ENCODE results near the gene ANKRD33. TPM values are rescaled to one million over a fixed set of nuclear protein-coding genes. Genes with fewer than 3 reads are reported as not detected.

Gene ANKRD33
- total RNA-seq, 2 experiments from 2014 or later: not detected

- no peaks in the 10 kb centered on the region for H3K36me3 ChIP-seq (ENCODE audit: insufficient read depth, low read length)
- no peak overlapping the region for H3K4me2 ChIP-seq (ENCODE audit: low read length)
- ChIA-PET POLR2A (no interaction called here), CTCF (ENCODE audit: unreplicated experiment) (no interaction called here)
- intact Hi-C loops (cut with micrococcal nuclease; ENCODE audit: unreplicated experiment): no loop called here
- no peaks in the 10 kb centered on the region for H3K79me2 ChIP-seq (ENCODE audit: insufficient read depth, low read depth, low read length)
- no peak overlapping the region for H3K4me3 ChIP-seq (ENCODE audit: low read depth, low read length, poor library complexity, severe bottlenecking)
- no peaks in the 10 kb centered on the region for H4K20me1 ChIP-seq (ENCODE audit: insufficient read depth, low read length)
- no TSS peak for BruUV-seq (replicated peaks)
- no peak for TF ChIP-seq EZH2phosphoT487 (IDR thresholded peaks at IDR 0.05; ENCODE audit: borderline replicate concordance, low read depth, low read length)
- TF ChIP-seq CTCF (conservative IDR thresholded peaks at IDR 0.05; ENCODE audit: low read length): no peak
- no peak overlapping the region for H3K27ac ChIP-seq (ENCODE audit: low read depth, low read length, poor library complexity, severe bottlenecking)
- no peak overlapping the region for H2AFZ ChIP-seq (ENCODE audit: low read length)
- no peak for DNase-seq (ENCODE audit: low spot score)
- H3K9me2 ChIP-seq (ENCODE audit: insufficient read depth, low read length): no peaks in the 10 kb centered on the region
- no peaks in the 10 kb centered on the region for H3K4me1 ChIP-seq (ENCODE audit: insufficient read depth, low read length, poor library complexity, severe bottlenecking)
- H3K9me3 ChIP-seq (ENCODE audit: low read length): no peaks in the 10 kb centered on the region
Observed at GRCh38 chr12:51897181-51897580, 9.3 kb downstream of the ANKRD33 start.

GRCh38 chr12:51898506-51898905 is 10.6 kb downstream of the ANKRD33 start:
- intact Hi-C loops (cut with micrococcal nuclease; ENCODE audit: unreplicated experiment): no loop called here
- TF ChIP-seq CTCF (conservative IDR thresholded peaks at IDR 0.05; ENCODE audit: low read length) (no peak), EZH2phosphoT487 (IDR thresholded peaks at IDR 0.05; ENCODE audit: borderline replicate concordance, low read depth, low read length) (no peak)
- ChIA-PET POLR2A (interaction anchor here (0.6 kb wide), 1 partner anchor 120 kb away, joined by 4 read pairs; no protein-coding TSS in a partner anchor), CTCF (ENCODE audit: unreplicated experiment) (no interaction called here)
- Histone ChIP-seq H3K9me2 (ENCODE audit: insufficient read depth, low read length) (no peaks in the 10 kb centered on the region), H3K4me2 (ENCODE audit: low read length) (no peak overlapping the region), H3K27ac (ENCODE audit: low read depth, low read length, poor library complexity, severe bottlenecking) (no peak overlapping the region), H3K79me2 (ENCODE audit: insufficient read depth, low read depth, low read length) (no peaks in the 10 kb centered on the region), H3K9me3 (ENCODE audit: low read length) (no peaks in the 10 kb centered on the region), H2AFZ (ENCODE audit: low read length) (no peak overlapping the region), H4K20me1 (ENCODE audit: insufficient read depth, low read length) (no peaks in the 10 kb centered on the region), H3K36me3 (ENCODE audit: insufficient read depth, low read length) (no peaks in the 10 kb centered on the region), H3K4me3 (ENCODE audit: low read depth, low read length, poor library complexity, severe bottlenecking) (no peak overlapping the region), H3K4me1 (ENCODE audit: insufficient read depth, low read length, poor library complexity, severe bottlenecking) (no peaks in the 10 kb centered on the region)
- BruUV-seq (replicated peaks): no TSS peak
- no peak for DNase-seq (ENCODE audit: low spot score)

- Histone ChIP-seq H3K4me2 (ENCODE audit: low read length) (no peak overlapping the region), H4K20me1 (ENCODE audit: insufficient read depth, low read length) (no peaks in the 10 kb centered on the region), H3K36me3 (ENCODE audit: insufficient read depth, low read length) (no peaks in the 10 kb centered on the region), H3K4me1 (ENCODE audit: insufficient read depth, low read length, poor library complexity, severe bottlenecking) (no peaks in the 10 kb centered on the region), H3K4me3 (ENCODE audit: low read depth, low read length, poor library complexity, severe bottlenecking) (no peak overlapping the region), H3K79me2 (ENCODE audit: insufficient read depth, low read depth, low read length) (no peaks in the 10 kb centered on the region), H3K9me3 (ENCODE audit: low read length) (no peaks in the 10 kb centered on the region), H3K9me2 (ENCODE audit: insufficient read depth, low read length) (no peaks in the 10 kb centered on the region), H2AFZ (ENCODE audit: low read length) (no peak overlapping the region), H3K27ac (ENCODE audit: low read depth, low read length, poor library complexity, severe bottlenecking) (no peak overlapping the region)
- ChIA-PET CTCF (ENCODE audit: unreplicated experiment) (no interaction called here), POLR2A (interaction anchor here (0.6 kb wide), 1 partner anchor 120 kb away, joined by 4 read pairs; no protein-coding TSS in a partner anchor)
- BruUV-seq (replicated peaks): no TSS peak
- TF ChIP-seq EZH2phosphoT487 (IDR thresholded peaks at IDR 0.05; ENCODE audit: borderline replicate concordance, low read depth, low read length): no peak
- no peak for TF ChIP-seq CTCF (conservative IDR thresholded peaks at IDR 0.05; ENCODE audit: low read length)
- intact Hi-C loops (cut with micrococcal nuclease; ENCODE audit: unreplicated experiment): no loop called here
- DNase-seq (ENCODE audit: low spot score): no peak
Observed at GRCh38 chr12:51898937-51899336, 11.0 kb downstream of the ANKRD33 start.
